Activated CD8-positive, alpha-beta memory T cell treated with anti-CD3 and anti-CD28 coated beads, Interleukin-2, amount 50 U/mL, for 48 hours (primary cell): ENCODE data around the gene DRD3.

Experiments
- DNase-seq: peaks from one replicate; pipeline ENCODE4 v3.0.0-alpha.2; 2020

Gene DRD3

DNA sequence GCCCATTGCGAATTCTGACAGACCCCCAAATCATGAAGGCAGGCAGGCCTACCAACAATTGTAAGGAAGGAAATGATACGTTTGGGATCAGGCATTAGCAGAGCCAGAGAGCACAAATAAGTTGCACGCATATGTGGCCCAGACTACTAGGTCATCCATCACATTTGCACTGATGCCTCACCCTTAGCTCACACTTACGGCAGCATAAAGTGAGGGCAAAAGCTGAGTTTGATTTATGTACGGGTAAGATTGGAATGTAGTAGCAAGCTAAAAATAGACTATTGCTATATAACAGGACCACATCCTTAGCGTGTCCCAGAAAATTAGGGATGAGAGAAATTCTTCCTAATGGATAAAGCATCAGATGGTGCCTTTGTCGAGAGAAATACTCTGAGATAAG lies 63.7 kb downstream of the DRD3 start:
- DNase-seq = no peak

- no peak for DNase-seq
These were observed 64.1 kb downstream of the DRD3 start for GRCh38 chr3:114114719-114115118.

DNA sequence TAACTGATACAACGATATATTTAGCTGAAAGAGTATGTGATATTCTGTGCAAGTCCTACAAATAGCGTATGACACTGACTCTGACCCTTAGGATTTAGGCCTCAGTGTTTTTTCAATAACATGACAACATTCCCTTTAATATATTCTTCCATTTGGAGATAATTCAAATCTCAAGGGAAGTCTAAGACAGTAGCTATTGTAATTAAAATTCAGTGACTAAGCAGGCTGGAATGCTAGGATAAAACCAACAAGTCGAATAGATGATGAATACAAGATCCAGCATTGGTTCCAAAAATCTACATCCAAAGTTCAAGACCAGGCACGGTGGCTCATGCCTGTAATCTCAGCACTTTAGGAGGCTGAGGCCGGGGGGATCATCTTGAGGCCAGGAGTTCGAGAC lies 66.2 kb downstream of the DRD3 start:
- DNase-seq = no peak

DNA sequence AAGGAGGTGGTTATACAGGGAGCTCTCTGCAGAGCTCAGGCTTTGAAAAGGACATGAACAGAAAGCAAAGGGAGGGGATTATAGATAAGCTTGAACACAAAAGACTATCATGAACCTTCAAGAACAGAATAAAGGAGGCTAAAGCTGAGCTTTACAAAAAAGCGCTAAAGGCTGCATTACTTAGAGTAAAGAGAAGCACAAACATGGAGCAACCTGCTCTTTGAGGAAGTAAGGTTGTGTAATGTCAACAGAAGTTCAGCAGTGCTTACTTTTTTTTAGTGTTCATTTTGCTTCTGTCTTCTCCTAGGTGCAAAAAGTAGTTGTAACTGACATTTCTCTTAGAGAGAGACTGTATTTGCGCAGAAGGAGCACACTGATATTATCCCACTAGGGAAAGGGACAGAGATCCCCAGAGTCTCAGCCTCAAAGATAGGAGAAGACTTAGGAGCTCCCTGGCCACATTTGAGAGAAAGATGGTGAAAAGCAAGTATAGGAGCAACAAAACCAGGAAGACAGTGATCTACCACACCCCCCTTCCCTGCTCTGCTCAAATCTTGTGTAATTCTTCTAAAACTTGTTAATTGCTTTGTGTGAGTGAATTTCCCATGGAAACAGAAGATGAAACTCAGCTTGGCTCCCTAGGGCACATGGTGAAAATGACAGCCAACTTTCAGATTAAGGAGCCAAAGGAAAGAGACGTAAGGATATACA lies 67.6 kb downstream of the DRD3 start:
- no peak for DNase-seq

GRCh38 chr3:114110439-114110838 lies 68.4 kb downstream of the DRD3 start:
- no peak for DNase-seq

DNA sequence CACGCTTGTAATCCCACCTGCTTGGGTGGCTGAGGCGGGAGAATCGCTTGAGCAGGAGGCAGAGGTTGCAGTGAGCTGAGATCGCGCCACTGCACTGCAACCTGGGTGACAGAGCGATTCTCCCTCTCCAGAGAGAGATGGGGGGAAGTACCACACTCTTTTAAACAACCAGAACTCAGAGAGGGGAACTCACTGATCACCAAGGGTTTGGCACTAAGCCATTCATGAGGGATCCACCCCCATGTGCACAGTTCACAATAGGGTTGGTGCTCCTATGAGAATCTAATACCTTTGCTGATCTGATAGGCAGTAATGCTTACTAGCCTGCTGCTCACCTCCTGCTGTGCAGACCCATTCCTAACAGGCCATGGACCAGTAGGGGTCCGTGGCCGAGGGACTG lies 70.7 kb downstream of the DRD3 start:
- DNase-seq = no peak

DNA sequence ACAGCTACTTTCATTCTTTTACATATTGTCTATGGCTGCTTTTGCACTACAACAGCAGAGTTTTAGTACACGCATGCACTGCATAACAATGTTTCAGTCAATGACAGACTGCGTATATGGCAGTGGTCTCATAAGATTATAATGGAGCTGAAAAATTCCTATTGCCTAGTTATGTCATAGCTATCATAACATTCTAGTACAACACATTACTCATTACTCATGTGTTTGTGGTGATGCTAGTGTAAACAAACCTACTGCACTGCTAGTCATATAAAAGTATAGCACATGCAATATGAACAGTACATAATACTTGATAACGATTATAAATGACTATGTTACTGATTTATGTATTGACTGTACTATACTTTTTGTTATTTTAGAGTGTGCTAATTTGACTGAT lies 74.4 kb downstream of the DRD3 start:
- no peak for DNase-seq

DNA sequence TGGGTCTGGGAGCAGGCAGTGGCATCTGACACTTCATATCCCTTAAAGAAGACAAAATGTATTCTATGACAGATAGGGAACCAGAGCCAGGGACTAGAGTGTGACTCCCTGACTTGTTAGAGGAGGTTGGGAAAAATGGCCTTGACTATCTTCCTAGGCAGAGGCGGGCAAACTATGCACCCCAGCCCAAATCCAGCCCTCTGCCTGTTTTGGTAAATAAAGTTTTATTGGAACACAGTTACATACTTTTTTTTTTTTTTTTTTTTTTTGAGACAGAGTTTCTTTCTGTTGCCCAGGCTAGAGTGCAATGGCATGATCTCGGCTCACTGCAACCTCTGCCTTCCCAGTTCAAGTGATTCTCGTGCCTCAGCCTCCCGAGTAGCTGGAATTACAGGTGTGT lies 75.0 kb downstream of the DRD3 start:
- DNase-seq = no peak

GRCh38 chr3:114103181-114103580 lies 75.7 kb downstream of the DRD3 start:
- DNase-seq = no peak

DNA sequence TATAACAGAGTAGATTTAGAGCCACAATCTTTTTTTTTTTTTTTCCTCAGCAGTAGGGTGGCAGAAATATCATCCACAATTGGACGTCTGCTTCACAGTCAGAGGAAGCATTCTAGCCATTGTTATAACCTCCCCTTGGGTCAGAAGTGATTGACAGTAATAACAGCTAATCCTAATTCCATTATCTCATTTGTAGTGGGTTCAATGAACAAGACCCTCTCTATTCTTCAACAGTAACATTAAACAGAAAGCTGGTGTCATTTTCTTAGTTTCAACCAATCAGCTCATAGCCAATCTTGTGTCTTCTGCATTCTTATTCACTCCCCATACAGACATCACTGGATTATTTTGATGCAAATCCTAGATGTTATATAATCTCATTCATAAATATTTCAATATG lies 77.8 kb downstream of the DRD3 start:
- no peak for DNase-seq

DNA sequence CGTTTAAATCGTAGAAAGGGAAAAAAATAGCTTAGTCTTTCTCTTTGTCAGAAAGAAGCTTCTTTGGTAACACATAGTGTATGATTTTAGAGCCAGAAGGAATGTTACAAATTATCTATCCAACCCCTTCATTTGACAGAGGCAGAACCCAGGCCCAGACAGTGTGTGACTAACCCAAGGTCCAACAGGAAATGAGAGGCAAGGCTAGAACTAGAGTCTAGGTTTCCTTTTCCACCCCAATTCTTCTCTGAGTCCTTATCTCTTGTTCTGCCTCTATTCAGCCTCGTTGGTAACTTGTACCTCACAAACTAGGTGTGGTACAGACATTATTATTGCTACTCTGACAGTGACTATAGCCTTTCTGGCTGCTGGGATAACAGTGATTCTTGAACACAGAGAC lies 83.1 kb downstream of the DRD3 start:
- DNase-seq = no peak

DNA sequence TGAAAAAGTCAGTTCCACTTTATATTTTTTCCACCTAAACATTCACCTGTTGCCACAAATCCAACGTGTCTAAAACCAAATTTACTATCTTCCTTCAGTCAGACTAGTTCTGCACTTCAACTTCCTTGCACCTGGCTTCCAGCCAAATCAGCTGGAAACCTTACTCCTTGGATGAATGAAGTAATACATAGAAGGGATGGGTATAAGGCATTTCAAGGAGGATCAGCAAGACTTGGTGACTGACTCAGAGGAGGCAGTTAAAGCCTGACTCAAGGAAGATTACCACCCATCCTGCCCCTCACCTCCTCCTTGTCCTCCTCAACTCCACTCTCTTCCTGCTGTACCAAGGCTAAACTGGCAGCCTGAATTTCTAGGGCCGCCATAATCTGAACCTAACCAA lies 85.3 kb downstream of the DRD3 start:
- no peak for DNase-seq

GRCh38 chr3:114093016-114093380 lies 85.9 kb downstream of the DRD3 start:
- no peak for DNase-seq

- no peak for DNase-seq
These were observed 86.5 kb downstream of the DRD3 start for GRCh38 chr3:114092151-114093015.

- no peak for DNase-seq
These were observed 89.2 kb downstream of the DRD3 start for GRCh38 chr3:114089675-114090074.

DNA sequence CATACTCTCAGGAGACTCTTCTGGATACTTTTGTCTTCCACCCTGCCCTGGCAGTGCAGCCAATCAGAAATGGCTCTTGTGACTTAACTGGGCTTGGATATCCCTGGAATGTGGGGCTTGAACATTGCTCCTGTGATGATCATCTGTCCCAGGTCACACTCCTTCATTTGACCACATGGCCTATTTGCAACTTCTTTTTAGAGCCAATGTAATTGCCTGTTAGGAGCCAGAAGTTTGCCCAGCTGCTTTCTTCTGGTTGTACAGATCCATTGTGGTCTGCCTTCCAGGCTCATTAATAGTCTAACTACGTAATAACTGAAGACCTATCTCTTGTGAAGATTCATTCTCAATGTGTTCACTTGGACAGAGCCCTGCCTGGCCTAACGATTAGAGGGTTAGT lies 92.5 kb downstream of the DRD3 start:
- no peak for DNase-seq

DNA sequence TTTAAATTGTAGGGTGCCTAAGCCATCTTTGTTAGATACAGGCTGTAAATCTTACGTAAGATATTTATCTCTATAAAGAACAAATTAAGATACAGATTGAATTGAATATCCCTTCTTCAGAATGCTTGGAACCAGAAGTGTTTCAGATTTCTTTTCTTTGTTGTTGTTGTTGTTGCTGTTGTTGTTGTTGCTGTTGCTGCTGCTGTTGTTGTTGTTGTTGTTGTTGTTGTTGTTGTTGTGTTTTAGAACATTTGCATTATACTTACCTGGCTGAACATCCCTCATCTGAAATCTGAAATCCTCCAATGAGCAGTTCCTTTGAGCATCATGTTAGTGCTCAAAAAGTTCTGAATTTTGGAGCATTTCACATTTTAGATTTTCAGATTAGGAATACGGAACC lies 95.7 kb downstream of the DRD3 start:
- DNase-seq = no peak

DNA sequence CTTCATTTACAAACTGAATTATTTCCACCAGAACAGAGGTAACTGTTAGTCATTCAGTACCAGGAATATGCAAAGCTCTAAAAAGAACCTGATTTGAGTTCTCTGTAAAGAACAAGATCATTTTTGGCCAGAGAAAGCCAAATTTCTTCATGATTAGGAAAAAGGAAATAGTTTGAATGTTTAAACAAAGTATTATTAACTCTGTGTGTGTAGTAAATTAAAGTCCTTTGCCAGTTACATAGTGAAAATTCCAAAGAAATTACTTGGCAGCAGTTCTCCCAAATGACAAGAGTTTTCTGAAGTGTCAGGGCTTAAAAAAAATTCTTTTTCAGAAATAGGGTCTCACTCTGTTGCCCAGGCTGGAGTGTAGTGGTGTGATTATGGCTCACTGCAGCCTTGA lies 97.8 kb downstream of the DRD3 start:
- no peak for DNase-seq

GRCh38 chr3:114080201-114080600 lies 98.7 kb downstream of the DRD3 start:
- DNase-seq = no peak

- no peak for DNase-seq
These were observed 99.1 kb downstream of the DRD3 start for GRCh38 chr3:114079761-114080160.

- no peak for DNase-seq
These were observed 100.7 kb downstream of the DRD3 start for GRCh38 chr3:114078126-114078525.
